Progenitor cell of endocrine pancreas (in vitro differentiated cells): ENCODE results near the gene HOXB9. TPM values are rescaled to one million over a fixed set of nuclear protein-coding genes. Genes with fewer than 3 reads are reported as not detected.
A peak's percentile ranks its signal among the peaks of the same experiment; 100 is the strongest.

Experiments used
- DNase-seq: peaks from one replicate; pipeline ENCODE4 v3.0.0; 2021; ENCODE audit warnings: low spot score; ENCODE audit not compliant: unreplicated experiment
- H3K27ac Mint-ChIP-seq: 2 replicates; pipeline ENCODE4 v1.8.0; 2021; ENCODE audit warnings: mild to moderate bottlenecking, moderate library complexity, mixed read lengths
- H3K27me3 Mint-ChIP-seq: 2 replicates; pipeline ENCODE4 v1.8.0; 2021; ENCODE audit warnings: mixed read lengths
- H3K36me3 Mint-ChIP-seq: 2 replicates; pipeline ENCODE4 v1.8.0; 2022; ENCODE audit warnings: mixed read lengths; ENCODE audit not compliant: insufficient read depth
- H3K4me1 Mint-ChIP-seq: 2 replicates; pipeline ENCODE4 v1.8.0; 2021; ENCODE audit warnings: low read depth, mixed read lengths
- H3K4me3 Mint-ChIP-seq: 2 replicates; pipeline ENCODE4 v1.8.0; 2021; ENCODE audit warnings: low read depth, mild to moderate bottlenecking, moderate library complexity, mixed read lengths
- H3K9me3 Mint-ChIP-seq: 2 replicates; pipeline ENCODE4 v1.8.0; 2021; ENCODE audit warnings: low read depth, mixed read lengths
- CTCF ChIP-seq: fragments of 200-600 bp; sonication (generic); IDR thresholded peaks from one replicate; pipeline ENCODE4 v1.5.0; 2021; ENCODE audit warnings: antibody characterized with exemption, mild to moderate bottlenecking; ENCODE audit not compliant: unreplicated experiment
- long read RNA-seq: library from polyadenylated mRNA; unstranded; transcript quantifications from one replicate; pipeline ENCODE4 v2.0.0, GENCODE V29; 2020
- total RNA-seq: library from RNA; stranded (reverse); gene quantifications from 2 replicates; pipeline ENCODE4 v1.2.1, GENCODE V29; 2021

Gene HOXB9
- 0.18 TPM in 1 of 2 replicates, not detected in the other for total RNA-seq
- long read RNA-seq, result 0 reads

GRCh38 chr17:48626245-48627117, at the start of gene HOXB9:
Gene HOXB9 (minus strand): TSS chr17:48626358. CDS start chr17:48626269, 89 bp downstream.
- Mint-ChIP-seq H3K36me3 (no peaks in the 10 kb centered on the region), H3K27me3 (peaks cover 93% of the 10 kb centered on the region), H3K27ac (no peak within 1 kb of the TSS), H3K4me1 (peaks cover 4% of the 10 kb centered on the region), H3K9me3 (no peaks in the 10 kb centered on the region), H3K4me3 (peak within 1 kb of the TSS; percentile 11)
- no peak for DNase-seq
- TF ChIP-seq CTCF, result no peak

GRCh38 chr17:48672340-48672739, 46.2 kb upstream of the HOXB9 start:
- Mint-ChIP-seq H3K4me1 (peaks cover 2% of the 10 kb centered on the region), H3K27ac (no peak overlapping the region), H3K36me3 (no peaks in the 10 kb centered on the region), H3K4me3 (no peak overlapping the region), H3K9me3 (no peaks in the 10 kb centered on the region), H3K27me3 (peaks cover 90% of the 10 kb centered on the region)
- TF ChIP-seq CTCF, result no peak
- DNase-seq, result no peak

- Mint-ChIP-seq H3K9me3 (no peaks in the 10 kb centered on the region), H3K4me3 (peak overlapping the region; percentile 60), H3K4me1 (peaks cover 2% of the 10 kb centered on the region), H3K27ac (no peak overlapping the region), H3K36me3 (no peaks in the 10 kb centered on the region), H3K27me3 (peaks cover 88% of the 10 kb centered on the region)
- TF ChIP-seq CTCF, result peak; percentile 93
- peak; percentile 65 for DNase-seq
These were observed 45.6 kb upstream of the HOXB9 start for GRCh38 chr17:48671697-48672171.

DNA sequence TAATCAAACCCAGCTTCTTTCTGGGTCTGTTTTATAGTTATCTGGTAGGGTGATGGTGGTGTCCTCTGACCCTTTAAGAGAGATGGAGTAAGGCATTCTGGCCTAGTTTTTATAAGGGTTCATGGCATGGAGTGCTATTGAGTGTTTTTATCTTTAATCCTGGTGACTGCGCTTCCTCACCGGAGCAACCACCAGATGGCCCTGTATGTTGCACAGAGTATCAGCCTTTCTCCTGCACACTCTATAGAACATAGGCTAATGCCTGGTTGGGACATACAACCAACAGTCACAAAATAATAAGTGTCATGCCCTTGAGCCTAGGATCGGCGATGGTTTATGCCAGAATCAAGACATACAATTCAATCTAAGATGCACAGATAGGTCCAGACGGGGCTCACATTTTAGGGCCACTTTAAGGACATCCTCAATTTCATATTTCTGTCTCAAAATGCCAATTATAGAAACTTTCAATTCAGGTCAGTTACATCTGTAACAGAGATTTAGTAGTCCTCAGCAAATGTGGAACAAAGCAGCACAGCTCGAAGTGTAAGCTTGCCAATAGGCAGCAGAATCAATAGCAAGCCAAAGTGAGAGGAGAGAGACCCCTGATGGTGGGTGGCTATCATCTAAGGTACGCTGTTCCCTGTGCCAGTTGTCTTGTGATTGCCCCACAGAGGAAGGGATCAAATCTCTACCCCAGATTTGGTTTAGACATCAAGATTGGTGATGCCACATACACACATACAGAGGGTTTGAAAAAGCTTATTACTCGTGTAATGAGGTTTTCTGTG, 37.2 kb upstream of the HOXB9 start:
- peaks cover 5% of the 10 kb centered on the region for H3K9me3 Mint-ChIP-seq
- peaks cover 56% of the 10 kb centered on the region for H3K27me3 Mint-ChIP-seq
- no peaks in the 10 kb centered on the region for H3K36me3 Mint-ChIP-seq
- H3K27ac Mint-ChIP-seq, result no peak overlapping the region
- no peak for DNase-seq
- TF ChIP-seq CTCF, result peak; percentile 8
- H3K4me1 Mint-ChIP-seq, result no peaks in the 10 kb centered on the region
- no peak overlapping the region for H3K4me3 Mint-ChIP-seq

DNA sequence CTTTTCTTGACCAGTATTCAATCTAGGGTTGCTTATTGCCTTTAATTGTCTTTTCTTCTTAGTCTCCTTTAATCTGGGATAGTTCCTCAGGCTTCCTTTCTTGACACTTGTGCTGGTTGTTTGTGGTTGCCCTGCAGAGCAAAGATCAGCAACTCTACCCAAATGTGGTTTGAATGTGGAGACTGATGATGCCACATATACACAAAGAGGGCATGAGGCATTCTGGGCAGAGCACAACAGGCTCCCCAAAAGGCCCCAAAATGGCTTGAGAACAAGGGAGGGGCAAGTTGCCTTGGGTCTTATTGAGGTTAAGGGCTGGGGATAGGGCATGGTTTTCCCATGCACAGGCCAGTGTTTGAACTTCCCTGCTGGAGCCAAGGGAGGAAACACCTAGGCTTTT, 29.8 kb upstream of the HOXB9 start:
- H3K27me3 Mint-ChIP-seq, result peaks cover 75% of the 10 kb centered on the region
- H3K27ac Mint-ChIP-seq, result no peak overlapping the region
- no peaks in the 10 kb centered on the region for H3K4me1 Mint-ChIP-seq
- no peak for TF ChIP-seq CTCF
- DNase-seq, result no peak
- H3K9me3 Mint-ChIP-seq, result peaks cover 5% of the 10 kb centered on the region
- H3K36me3 Mint-ChIP-seq, result no peaks in the 10 kb centered on the region
- no peak overlapping the region for H3K4me3 Mint-ChIP-seq
